Astrocyte of the spinal cord (primary cell): ENCODE data around the gene MGST1.
"Not testable (repeated sequence)": the region's sequence is repeated elsewhere in the genome, so short reads cannot be mapped to it uniquely, and the experiment has no call there.

ENCODE experiments used
- DNase-seq: peaks from one replicate; pipeline ENCODE4 v3.0.0; 2011; ENCODE audit warnings: low read depth, low spot score
- H3K4me3 ChIP-seq: 2 replicates; pipeline ENCODE4 v1.5.1; 2011; ENCODE audit warnings: low read depth, mild to moderate bottlenecking, low read length, moderate library complexity
- CTCF ChIP-seq: IDR thresholded peaks from 2 replicates; pipeline ENCODE4 v1.5.1; 2012; ENCODE audit warnings: low read depth, mild to moderate bottlenecking, low read length, inconsistent platforms
- in situ Hi-C: cut with HindIII; loops from 2 replicates; pipeline ENCODE4 v1.10.0; 2017; ENCODE audit warnings: low sequenced_read_pairs

MGST1 gene

GRCh38 chr12:16385782-16386646 lies 38.6 kb downstream of the MGST1 start:
- peak; percentile 52 for TF ChIP-seq CTCF
- DNase-seq = peak; percentile 73
- in situ Hi-C loops = no loop called here
- no peak overlapping the region for H3K4me3 ChIP-seq

- TF ChIP-seq CTCF = no peak
- H3K4me3 ChIP-seq = no peak overlapping the region
- no peak for DNase-seq
- in situ Hi-C loops = no loop called here
Observed at GRCh38 chr12:16387919-16388318, 40.5 kb downstream of the MGST1 start.

GRCh38 chr12:16389594-16389993 lies 42.1 kb downstream of the MGST1 start:
- DNase-seq = peak; percentile 65

GRCh38 chr12:16392846-16393535 lies 45.5 kb downstream of the MGST1 start:
- no peak overlapping the region for H3K4me3 ChIP-seq
- DNase-seq = no peak
- no peak for TF ChIP-seq CTCF
- in situ Hi-C loops = no loop called here

More at GRCh38 chr12:16389594-16389993, 42.1 kb downstream of the MGST1 start:
- H3K4me3 ChIP-seq = no peak overlapping the region
- no peak for TF ChIP-seq CTCF
- in situ Hi-C loops = no loop called here

- in situ Hi-C loops = no loop called here
- no peak for DNase-seq
Observed at GRCh38 chr12:16399101-16399500, 51.7 kb downstream of the MGST1 start.

GRCh38 chr12:16401835-16402234 lies 54.4 kb downstream of the MGST1 start:
- DNase-seq, in situ Hi-C loops, H3K4me3 ChIP-seq: not testable (repeated sequence)

More at GRCh38 chr12:16399101-16399500, 51.7 kb downstream of the MGST1 start:
- H3K4me3 ChIP-seq = no peak overlapping the region
- TF ChIP-seq CTCF = no peak

GRCh38 chr12:16407346-16407745 lies 59.9 kb downstream of the MGST1 start:
- no peak for TF ChIP-seq CTCF
- no peak overlapping the region for H3K4me3 ChIP-seq
- in situ Hi-C loops = no loop called here
- no peak for DNase-seq
